NB4 (cell line): ENCODE data around the gene SCFD2.

Experiments used
- CTCF ChIP-seq: IDR thresholded peaks from one replicate; pipeline ENCODE4 v1.5.1; 2012; ENCODE audit warnings: low read depth, low read length
- MAX ChIP-seq: IDR thresholded peaks from 2 replicates; pipeline ENCODE4 v1.6.1; 2011; ENCODE audit warnings: low read depth, low read length
- MYC ChIP-seq: IDR thresholded peaks from 2 replicates; pipeline ENCODE4 v1.6.1; 2011; ENCODE audit warnings: low read depth, low read length
- POLR2A ChIP-seq: IDR thresholded peaks from 2 replicates; pipeline ENCODE4 v1.6.1; 2011; ENCODE audit warnings: mild to moderate bottlenecking; ENCODE audit not compliant: insufficient read length; ENCODE audit errors: extremely low read depth

- TF ChIP-seq CTCF (no peak), POLR2A (no peak), MAX (no peak), MYC (no peak)
These were observed 461.4 kb downstream of the SCFD2 start for GRCh38 chr4:52904421-52904820.
